HEK293T (cell line): Measurements from ENCODE around the gene EFNA5.

Experiments used
- CTCF ChIA-PET: fragments of 350-600 bp; formaldehyde crosslinking; extraction: SDS; loops from one replicate; lab custom pipeline; 2021; ENCODE audit warnings: antibody characterized with exemption, inconsistent platforms; lab: Yijun Ruan, JAX
- POLR2A ChIA-PET: fragments of 350-600 bp; formaldehyde crosslinking; extraction: SDS; loops from one replicate; lab custom pipeline; 2020; ENCODE audit warnings: antibody characterized with exemption, inconsistent platforms; lab: Yijun Ruan, JAX
- DNase-seq: peaks from one replicate; pipeline ENCODE4 v3.0.0; 2012; ENCODE audit warnings: mixed read lengths; ENCODE audit errors: extremely low spot score
- ARNT ChIP-seq: fragments of 450-650 bp; IDR thresholded peaks from 2 replicates; pipeline ENCODE4 v1.6.1; 2017; ENCODE audit warnings: mild to moderate bottlenecking
- BHLHE40 ChIP-seq: fragments of 450-650 bp; IDR thresholded peaks from 2 replicates; pipeline ENCODE4 v1.6.1; 2016; ENCODE audit warnings: mild to moderate bottlenecking, moderate library complexity, borderline replicate concordance
- CTBP1 ChIP-seq: fragments of 450-650 bp; IDR thresholded peaks from 2 replicates; pipeline ENCODE4 v1.6.1; 2016; ENCODE audit warnings: borderline replicate concordance
- ELF4 ChIP-seq: fragments of 450-650 bp; IDR thresholded peaks from 2 replicates; pipeline ENCODE4 v1.6.1; 2017; ENCODE audit warnings: antibody characterized with exemption
- FOXA1 ChIP-seq: fragments of 450-650 bp; IDR thresholded peaks from 2 replicates; pipeline ENCODE4 v1.6.1; 2016; ENCODE audit warnings: mild to moderate bottlenecking
- FOXK2 ChIP-seq: fragments of 450-650 bp; IDR thresholded peaks from 2 replicates; pipeline ENCODE4 v1.6.1; 2016; ENCODE audit warnings: mild to moderate bottlenecking
- FOXM1 ChIP-seq: fragments of 450-650 bp; IDR thresholded peaks from 2 replicates; pipeline ENCODE4 v1.6.1; 2017; ENCODE audit warnings: mild to moderate bottlenecking, borderline replicate concordance
- HDGF ChIP-seq: fragments of 450-650 bp; IDR thresholded peaks from 2 replicates; pipeline ENCODE4 v1.6.1; 2017; ENCODE audit warnings: antibody characterized with exemption, borderline replicate concordance
- L3MBTL2 ChIP-seq: fragments of 450-650 bp; conservative IDR thresholded peaks from 2 replicates; pipeline ENCODE4 v1.6.1; 2016; ENCODE audit warnings: mild to moderate bottlenecking
- LEF1 ChIP-seq: fragments of 450-650 bp; IDR thresholded peaks from 2 replicates; pipeline ENCODE4 v1.6.1; 2017; ENCODE audit warnings: mild to moderate bottlenecking, borderline replicate concordance
- NFRKB ChIP-seq: fragments of 450-650 bp; IDR thresholded peaks from 2 replicates; pipeline ENCODE4 v1.6.1; 2016; ENCODE audit warnings: mild to moderate bottlenecking, moderate library complexity
- PKNOX1 ChIP-seq: fragments of 450-650 bp; IDR thresholded peaks from 2 replicates; pipeline ENCODE4 v1.6.1; 2016
- SP1 ChIP-seq: fragments of 450-650 bp; IDR thresholded peaks from 2 replicates; pipeline ENCODE4 v1.6.1; 2017
- SUZ12 ChIP-seq: fragments of 450-650 bp; IDR thresholded peaks from 2 replicates; pipeline ENCODE4 v1.6.1; 2016; ENCODE audit warnings: mild to moderate bottlenecking
- TARDBP ChIP-seq: fragments of 450-650 bp; IDR thresholded peaks from 2 replicates; pipeline ENCODE4 v1.6.1; 2016
- ZNF384 ChIP-seq: fragments of 450-650 bp; IDR thresholded peaks from 2 replicates; pipeline ENCODE4 v1.6.1; 2016

EFNA5 gene

DNA sequence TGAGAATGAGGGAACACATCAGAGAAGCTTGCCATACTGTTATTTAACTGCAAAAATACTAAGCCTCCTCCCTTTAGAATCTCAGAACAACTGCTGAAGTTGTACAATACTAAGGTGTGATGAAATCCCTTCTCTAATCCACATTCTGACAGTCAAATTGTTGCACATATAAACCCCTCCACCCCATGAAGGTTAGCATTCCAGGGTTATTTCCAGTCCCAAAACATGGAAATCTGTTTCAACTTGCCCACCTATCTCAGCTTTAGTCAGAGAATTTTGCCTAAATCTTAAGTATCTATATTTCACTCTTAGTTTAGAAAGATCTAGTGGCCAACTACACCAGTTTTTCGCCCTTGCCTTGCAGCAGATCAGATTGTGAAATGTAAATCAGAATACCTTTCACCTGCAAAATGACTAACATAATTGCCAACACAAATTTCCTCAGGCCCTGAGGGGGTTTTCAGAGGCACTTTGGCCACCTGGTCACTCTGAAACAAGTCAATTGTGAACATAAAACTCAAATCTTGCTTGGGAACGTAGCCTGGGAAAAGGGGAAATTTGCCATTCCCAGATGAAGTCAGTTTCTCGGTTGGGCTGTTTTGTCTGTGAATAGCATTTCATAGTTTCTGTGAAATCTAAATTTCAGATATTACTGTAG is 93.9 kb downstream of the EFNA5 start:
- no peak for TF ChIP-seq SP1
- no peak for TF ChIP-seq PKNOX1
- no peak for TF ChIP-seq FOXK2
- TF ChIP-seq LEF1 = no peak
- TF ChIP-seq TARDBP = no peak
- no peak for TF ChIP-seq HDGF
- CTCF ChIA-PET = no interaction called here
- no peak for DNase-seq
- POLR2A ChIA-PET = no interaction called here

- CTCF ChIA-PET = no interaction called here
- POLR2A ChIA-PET = no interaction called here
- no peak for DNase-seq
- TF ChIP-seq CTBP1 = no peak
- no peak for TF ChIP-seq FOXK2
- TF ChIP-seq ELF4 = no peak
- no peak for TF ChIP-seq FOXM1
- no peak for TF ChIP-seq TARDBP
- no peak for TF ChIP-seq SUZ12
- TF ChIP-seq L3MBTL2 = no peak
- TF ChIP-seq HDGF = no peak
- no peak for TF ChIP-seq BHLHE40
- TF ChIP-seq LEF1 = no peak
- no peak for TF ChIP-seq ZNF384
- TF ChIP-seq FOXA1 = no peak
- TF ChIP-seq NFRKB = no peak
- no peak for TF ChIP-seq ARNT
- TF ChIP-seq PKNOX1 = no peak
- no peak for TF ChIP-seq SP1
Measured at GRCh38 chr5:107576155-107576554, 94.6 kb downstream of the EFNA5 start.

GRCh38 chr5:107574287-107574686 is 96.5 kb downstream of the EFNA5 start:
- DNase-seq = no peak
- POLR2A ChIA-PET = interaction anchor here (1.1 kb wide), 1 partner anchor 98 kb away, joined by 4 read pairs; no protein-coding TSS in a partner anchor
- CTCF ChIA-PET = no interaction called here
- TF ChIP-seq FOXK2 = no peak
- TF ChIP-seq SP1 = no peak
- TF ChIP-seq HDGF = no peak
- no peak for TF ChIP-seq ELF4
- no peak for TF ChIP-seq PKNOX1
- no peak for TF ChIP-seq TARDBP
- TF ChIP-seq ARNT = no peak
- TF ChIP-seq FOXA1 = no peak
- no peak for TF ChIP-seq ZNF384
- no peak for TF ChIP-seq L3MBTL2
- no peak for TF ChIP-seq CTBP1
- no peak for TF ChIP-seq FOXM1

- CTCF ChIA-PET = interaction anchor here (0.5 to 1.8 kb wide), 33 partner anchors 7 to 1946 kb away, joined by 3 to 9 read pairs (median 4); no protein-coding TSS in a partner anchor
- TF ChIP-seq TARDBP (no peak), HDGF (no peak), FOXK2 (no peak), LEF1 (no peak), BHLHE40 (no peak), L3MBTL2 (no peak)
- POLR2A ChIA-PET = interaction anchor here (1.1 to 1.5 kb wide), 5 partner anchors 15 to 100 kb away, joined by 4 to 6 read pairs (median 4); no protein-coding TSS in a partner anchor
Measured at GRCh38 chr5:107572715-107573368, 97.9 kb downstream of the EFNA5 start.

GRCh38 chr5:107571621-107572536 is 98.9 kb downstream of the EFNA5 start:
- TF ChIP-seq BHLHE40 = no peak
- TF ChIP-seq ZNF384 = 0 out of 2 replicates have a peak, but pooled peaks have one; percentile 3
- TF ChIP-seq PKNOX1 = peak; percentile 52; the same call in 1 of the 2 replicates
- CTCF ChIA-PET = interaction anchor here (0.5 to 1.8 kb wide), 40 partner anchors 8 to 1945 kb away, joined by 3 to 10 read pairs (median 4); no protein-coding TSS in a partner anchor
- peak; percentile 80 for DNase-seq
- POLR2A ChIA-PET = interaction anchor here (1.1 to 1.5 kb wide), 4 partner anchors 14 to 98 kb away, joined by 4 to 6 read pairs (median 4); no protein-coding TSS in a partner anchor

More at GRCh38 chr5:107572715-107573368, 97.9 kb downstream of the EFNA5 start:
- no peak for DNase-seq
